GM19455 (cell line): Measurements from ENCODE around the gene MILR1.

ENCODE experiments used
- ATAC-seq: cut with Tn5 transposase; IDR thresholded peaks from one replicate; pipeline ENCODE4 v1.9.1; 2021; ENCODE audit not compliant: unreplicated experiment

MILR1 gene

DNA sequence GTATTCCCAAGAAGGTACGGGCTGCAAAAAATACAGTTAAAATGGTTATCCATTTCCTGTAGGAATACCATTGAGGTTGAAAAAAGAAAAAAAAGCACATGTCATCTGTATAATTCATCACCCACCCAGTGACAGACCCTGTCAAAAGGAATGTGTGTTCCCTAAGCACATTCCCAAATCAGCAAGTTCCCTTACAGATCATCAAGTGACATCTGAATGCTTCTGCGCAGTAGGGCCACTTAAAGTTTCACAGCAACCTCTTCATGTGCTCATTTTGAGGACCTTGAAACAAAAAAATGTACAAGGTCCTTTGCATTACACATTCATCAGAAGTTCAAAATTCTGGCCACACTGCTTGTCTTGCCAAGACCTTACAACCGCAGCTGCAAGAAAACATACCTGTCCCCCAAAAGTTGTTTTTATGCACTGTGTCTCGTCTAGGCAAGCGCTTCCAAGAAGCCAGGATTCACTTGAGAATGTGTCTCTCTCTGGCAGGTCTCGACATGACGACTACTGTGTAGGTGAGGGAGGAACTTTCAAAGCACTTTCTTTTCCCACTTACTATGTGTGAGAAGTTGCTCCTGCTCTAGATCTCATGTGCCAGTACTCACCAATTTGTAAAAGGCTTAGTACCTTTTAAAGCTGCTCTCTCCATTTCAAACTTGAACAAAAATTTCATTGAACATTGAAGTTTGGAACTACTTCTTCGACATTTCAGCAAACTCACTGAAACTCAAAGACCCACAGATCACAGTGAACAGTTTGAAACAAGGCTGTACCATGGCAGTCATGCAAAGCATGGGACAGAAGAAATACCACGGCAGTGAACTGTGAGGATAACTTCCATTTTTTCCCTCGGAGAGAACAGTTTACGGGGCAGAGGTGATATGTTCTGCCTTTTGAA lies 52.2 kb downstream of the MILR1 start:
- no peak for ATAC-seq

DNA sequence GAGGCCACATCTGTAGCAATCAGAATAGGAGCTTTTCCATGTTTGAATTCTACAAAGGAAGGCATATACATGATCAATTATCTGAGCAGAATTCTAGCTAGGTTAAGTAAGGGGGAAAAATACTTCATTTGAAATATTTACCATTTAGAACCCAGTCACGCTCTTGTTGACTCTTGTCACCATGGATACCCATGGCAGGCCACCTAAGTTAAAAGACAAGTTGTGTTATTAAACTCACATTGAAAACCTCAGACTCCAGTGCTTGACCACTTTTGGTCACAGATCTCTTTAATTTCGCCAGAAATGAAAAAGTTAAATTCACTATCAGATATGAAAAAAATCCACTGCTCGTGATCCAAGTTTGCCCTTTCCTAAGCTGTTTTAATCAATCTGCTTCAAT lies 53.1 kb downstream of the MILR1 start:
- ATAC-seq, result no peak

DNA sequence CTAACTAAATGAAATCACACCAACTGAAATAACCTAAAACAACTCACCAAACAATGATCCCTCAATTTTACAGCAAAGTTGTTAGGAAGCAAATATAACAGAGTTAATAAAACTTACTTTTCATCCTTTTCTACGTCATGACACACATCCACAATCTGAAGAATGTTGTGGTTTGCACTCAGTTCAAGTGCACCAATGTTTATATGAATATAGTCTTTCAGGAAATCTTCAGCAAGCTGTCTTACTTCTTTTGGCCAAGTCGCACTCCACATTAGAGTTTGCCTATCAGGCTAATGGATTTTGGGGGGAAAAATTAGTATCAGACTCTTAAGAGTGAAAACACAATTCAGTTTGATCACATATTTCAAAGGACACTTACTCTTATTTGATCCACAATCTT lies 53.9 kb downstream of the MILR1 start:
- ATAC-seq, result no peak

DNA sequence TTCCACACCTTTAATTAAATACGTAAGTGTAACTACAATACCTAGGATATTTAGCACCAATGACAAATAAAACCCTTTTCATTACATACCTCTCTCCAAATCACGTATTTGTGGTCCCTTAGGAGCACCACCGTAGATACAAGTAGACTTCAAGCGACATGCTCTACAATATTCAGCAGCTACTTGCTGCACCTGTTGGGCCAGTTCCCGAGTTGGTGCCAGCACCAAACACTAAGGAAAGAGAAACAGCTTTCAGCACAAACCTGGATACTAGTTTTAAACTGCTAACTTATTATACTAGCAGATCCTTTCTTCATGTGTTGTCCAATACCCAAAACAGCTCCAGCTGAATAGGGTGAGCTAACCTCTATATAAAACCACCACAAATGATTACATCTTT lies 54.4 kb downstream of the MILR1 start:
- ATAC-seq, result no peak

DNA sequence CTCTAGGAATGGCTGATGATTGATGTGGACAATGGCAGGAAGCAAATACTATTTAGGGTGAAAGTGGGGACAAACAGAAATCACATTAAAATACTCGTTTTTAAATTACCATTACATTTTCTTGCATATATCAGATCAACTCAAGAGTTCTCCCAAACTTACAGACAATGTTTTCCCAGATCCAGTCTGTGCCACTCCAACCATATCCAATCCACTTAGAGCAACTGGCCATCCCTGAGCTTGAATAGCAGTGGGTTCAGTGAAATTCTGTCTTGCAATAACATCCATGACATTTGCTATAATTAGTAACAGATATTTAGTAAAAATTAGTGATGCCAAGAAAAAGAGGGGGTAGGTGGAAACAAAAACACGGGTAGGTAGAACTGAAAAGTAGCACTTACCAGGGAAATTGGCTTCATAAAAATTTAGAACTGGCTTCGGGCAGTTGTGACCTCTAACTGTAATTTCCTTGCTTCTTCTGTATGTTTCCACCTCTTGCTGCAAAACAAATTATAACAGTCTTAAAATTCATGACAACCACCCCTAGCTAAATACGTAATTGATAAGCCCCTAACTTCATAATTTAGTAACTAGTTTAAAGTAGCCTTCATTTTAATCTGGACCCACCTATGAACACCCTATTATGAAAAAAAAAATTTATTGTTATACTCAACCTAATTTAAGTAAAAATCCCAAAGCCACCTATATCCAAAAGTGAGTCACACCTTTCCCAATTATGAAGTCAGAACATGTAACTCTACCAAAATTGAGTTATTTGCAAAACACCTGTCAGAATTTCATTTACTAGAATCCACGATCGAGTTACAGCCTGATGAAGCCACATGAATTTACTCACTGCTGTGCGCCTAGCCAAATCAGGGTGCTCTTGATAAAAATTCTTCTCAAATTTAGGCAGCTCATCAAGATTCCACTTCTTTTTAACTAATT lies 55.2 kb downstream of the MILR1 start:
- no peak for ATAC-seq

DNA sequence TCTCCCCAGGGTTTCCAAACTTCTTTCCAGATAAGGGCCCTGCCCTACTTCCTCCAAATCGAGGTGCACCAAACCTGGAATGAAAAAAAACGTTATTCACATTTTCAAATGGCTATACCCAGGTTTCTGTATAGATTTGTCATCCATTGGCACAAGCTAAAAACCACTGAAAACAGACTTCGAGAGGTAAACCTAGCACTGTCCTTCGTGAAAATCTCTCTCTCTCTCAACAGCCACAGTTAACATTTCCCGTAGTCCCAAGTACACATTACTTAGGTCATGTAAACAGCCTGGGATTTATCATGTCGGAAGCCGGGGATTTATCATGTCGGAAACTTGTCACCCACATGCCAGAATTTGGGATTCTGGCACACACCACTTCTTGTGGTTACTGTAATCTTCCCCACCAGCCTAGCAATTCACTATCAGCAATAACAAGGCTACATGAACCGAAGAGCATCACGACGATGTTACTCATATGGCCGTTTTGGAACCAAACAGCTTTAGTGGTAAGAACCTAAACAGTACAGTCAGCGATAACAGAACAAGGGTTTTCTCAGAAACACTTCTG lies 55.9 kb downstream of the MILR1 start:
- ATAC-seq, result no peak

GRCh38 chr17:64505340-64506200 lies 56.7 kb downstream of the MILR1 start:
- ATAC-seq, result no peak

GRCh38 chr17:64506201-64506575 lies 57.3 kb downstream of the MILR1 start, which contains the start of gene DDX5:
Gene DDX5 (minus strand): TSS chr17:64506289. CDS start chr17:64506119, 170 bp downstream.
- ATAC-seq, result peak; percentile 56

- peak; percentile 58 for ATAC-seq
These were observed 57.9 kb downstream of the MILR1 start, which contains the start of gene CEP95 for GRCh38 chr17:64506576-64507412. Gene CEP95 (plus strand): TSS chr17:64506977. CDS start chr17:64507098, 121 bp downstream.

DNA sequence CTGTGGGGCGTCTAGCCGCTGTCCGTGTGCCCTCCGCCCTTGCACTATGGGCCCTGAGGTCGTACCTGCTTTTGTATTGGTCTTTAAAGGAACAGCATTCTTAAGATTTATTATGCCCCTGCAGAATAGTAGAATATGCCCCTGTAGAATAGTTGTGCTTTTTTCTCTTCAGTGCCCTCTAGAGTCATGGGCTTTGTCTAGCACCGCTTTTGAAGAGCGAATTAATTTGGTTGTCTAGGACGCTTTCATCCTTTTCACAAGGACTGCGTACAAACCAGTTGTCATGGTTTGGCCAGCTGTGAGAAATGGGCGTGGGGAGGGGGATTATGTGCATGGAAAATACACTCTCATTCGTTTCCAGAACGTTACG lies 58.5 kb downstream of the MILR1 start:
- ATAC-seq, result peak; percentile 17

GRCh38 chr17:64508683-64509082 lies 59.8 kb downstream of the MILR1 start:
- no peak for ATAC-seq

DNA sequence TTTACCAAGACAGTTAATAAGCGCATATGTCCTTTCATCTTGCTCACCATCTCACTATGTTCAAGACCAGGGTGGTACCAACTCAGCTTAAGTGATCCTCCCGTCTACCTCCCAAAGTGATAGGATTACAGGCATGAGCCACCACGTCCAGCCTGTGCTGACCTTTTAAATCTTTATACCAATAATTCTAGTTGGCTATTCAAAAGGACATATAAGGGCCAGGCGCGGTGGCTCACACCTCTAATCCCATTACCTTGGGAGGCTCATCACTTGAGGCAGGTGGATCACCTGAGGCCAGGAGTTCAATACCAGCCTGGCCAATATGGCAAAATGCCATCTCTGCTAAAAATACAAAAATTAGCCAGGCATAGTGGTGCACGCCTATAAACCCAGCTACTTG lies 60.3 kb downstream of the MILR1 start:
- no peak for ATAC-seq

DNA sequence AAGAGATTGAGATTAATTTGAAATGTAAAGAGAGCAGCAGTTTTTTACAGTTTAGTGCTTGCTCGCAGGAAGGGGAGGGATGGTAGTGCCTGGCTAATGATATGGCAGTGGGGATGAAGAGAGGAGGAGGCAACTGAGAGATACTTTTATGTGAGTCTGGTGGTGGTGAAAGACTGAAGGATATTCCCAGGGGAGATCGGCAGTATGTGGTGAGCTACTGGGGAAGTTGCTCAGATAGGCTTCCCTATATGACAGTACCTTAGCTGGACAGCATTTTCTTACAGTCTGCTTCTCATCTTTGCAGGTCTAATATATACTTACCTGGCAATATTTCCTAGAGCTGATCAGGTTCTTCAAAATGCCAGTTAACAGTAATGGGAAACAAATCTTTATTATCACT lies 66.5 kb downstream of the MILR1 start:
- ATAC-seq, result no peak

DNA sequence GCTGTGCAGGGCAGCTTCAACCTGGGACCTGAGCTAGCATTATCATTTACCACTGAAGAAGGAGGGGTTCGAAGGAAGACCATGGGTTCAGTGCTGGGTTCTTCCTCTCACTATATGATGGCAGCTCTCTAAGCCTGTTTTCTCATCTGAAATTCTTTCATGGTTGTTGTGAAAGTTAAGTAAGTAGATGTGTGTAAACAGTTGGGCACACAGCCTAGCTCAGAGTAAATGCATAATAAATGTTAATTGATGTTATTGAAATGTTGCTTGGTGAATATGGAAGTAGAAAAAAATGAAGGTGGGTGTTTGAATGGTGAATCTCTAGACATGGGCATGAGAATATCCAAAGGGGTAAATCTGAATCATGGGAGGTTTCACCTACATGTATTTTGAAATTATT lies 66.9 kb downstream of the MILR1 start:
- no peak for ATAC-seq
